Activated effector memory CD4-positive, alpha-beta T cell treated with anti-CD3 and anti-CD28 coated beads, Interleukin-2, amount 50 U/mL, for 16 hours (primary cell): ENCODE measurements around the gene FGF2.
"Not testable (repeated sequence)": the region's sequence is repeated elsewhere in the genome, so short reads cannot be mapped to it uniquely, and the experiment has no call there.

Experiments used
- DNase-seq: peaks from one replicate; pipeline ENCODE4 v3.0.0-alpha.2; 2020

The FGF2 gene

DNA sequence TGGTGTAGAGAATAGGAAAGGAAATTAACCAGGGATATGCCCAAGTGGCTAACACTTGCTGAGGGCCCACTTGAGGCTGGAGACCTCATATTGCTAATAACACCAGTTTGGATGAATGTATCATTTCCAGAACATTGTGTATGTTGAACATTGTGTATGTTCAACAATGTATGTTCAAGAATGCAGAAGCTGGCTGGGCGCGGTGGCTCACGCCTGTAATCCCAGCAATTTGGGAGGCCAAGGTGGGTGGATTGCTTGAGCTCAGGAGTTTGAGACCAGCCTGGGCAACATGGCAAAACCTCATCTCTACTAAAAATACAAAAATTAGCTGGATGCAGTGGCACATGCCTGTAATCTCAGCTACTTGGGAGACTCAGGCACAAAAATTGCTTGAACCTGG, 23.2 kb downstream of the FGF2 start:
- not testable (repeated sequence) for DNase-seq

DNA sequence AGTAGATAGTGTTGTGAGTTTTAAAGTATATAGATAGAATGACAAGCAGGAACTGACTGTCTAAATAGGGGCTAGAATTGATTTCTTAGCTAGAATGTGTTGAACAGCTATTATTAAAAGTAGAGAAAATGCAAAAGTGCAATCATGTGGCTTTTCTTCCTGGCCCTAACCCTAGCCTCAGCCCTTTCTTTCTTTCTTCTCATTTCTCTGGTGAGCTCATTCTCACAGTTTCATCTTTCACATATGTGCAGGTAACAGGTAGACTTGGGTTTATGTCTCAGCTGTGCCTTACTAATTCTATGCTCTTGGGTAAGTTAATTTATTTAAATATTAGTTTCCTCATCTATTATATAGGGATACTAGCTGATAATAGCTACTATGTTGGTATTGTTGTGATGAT, 24.9 kb downstream of the FGF2 start:
- DNase-seq, result no peak

DNA sequence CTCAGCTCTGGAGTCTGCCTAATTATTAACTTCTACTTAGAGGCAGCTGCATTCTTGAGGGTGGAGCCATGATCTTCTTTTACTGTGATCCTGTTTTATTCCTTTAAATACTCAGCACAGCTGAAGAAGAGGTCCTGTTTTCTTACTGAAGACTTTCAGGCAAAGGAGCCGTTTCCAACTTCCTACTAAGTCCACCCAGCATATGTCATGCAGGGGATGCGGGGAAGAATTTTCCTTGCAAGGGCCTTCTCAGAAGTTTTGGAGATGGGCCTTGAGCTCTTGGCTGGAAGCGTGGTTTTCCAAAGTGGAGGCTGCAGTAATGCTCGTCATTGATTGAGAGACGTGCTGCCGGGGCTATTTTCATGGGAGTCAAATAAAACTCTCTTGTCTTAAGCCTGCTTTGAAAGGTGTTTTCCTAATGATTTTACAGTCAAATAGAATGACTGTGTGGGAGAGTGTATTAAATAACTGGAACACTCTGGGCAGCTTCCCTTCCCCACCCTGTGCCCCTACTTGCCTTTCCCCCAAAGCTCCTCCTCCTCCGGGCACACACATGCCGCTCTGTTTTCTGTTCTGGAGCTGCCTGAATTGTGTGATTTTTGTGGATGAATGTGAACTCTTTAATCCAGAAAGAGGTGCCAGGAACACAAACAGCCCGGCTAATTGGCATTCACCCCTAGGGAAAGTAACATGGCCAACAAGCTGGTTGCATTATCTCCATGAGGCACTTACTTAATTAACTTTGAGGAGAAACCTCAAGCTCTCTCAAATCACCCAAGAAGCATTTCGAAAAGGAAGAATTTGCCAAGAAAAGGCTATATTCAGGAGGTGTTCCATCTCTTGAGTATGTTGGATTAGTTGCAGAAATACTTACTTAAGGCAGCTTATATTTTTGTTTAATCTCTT, 28.1 kb downstream of the FGF2 start:
- DNase-seq, result no peak

DNA sequence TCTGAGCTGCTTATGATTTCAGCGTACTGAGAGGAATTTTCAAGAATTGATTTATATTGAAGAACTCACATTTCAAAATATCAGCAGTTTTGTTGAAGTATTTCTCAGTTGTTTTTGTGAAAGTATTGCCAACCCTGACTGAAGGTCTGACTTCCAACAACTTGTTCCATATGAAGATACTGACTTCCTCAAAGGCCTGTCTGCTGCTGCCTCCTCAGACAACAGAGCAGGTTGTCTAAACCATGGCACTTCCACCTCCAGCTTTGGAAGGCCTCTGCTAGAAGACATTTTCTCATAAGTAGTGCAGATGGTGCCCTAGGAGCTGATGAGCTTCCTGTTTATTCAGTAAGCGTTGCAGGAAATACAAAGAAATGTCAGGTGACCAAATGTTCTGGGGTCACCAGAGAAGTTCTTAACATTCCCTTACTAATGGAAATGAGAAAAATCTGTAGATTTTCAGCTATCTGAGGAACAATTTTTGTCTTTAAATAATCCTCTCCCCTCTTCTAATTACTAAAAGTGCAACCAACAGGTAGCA, 28.8 kb downstream of the FGF2 start:
- DNase-seq, result no peak

DNA sequence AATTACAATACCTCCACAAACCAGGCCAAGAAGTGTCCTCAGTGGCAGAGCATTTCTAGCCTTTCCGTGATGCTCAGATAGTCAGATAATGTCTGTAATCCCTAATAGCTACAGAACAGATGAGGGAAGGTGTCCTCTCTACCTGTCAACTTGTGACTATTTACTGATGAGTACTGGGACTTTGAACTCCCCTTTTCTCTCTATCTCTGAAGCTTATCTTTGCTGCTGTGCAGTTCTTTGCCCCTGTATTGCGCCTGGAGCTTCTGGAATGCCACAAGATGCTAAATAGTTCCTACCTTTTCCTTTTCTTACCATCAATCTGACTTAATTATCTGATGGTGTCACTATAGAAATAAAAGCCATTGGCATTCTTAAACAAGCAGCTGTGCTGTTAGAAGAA, 30.5 kb downstream of the FGF2 start:
- no peak for DNase-seq

DNA sequence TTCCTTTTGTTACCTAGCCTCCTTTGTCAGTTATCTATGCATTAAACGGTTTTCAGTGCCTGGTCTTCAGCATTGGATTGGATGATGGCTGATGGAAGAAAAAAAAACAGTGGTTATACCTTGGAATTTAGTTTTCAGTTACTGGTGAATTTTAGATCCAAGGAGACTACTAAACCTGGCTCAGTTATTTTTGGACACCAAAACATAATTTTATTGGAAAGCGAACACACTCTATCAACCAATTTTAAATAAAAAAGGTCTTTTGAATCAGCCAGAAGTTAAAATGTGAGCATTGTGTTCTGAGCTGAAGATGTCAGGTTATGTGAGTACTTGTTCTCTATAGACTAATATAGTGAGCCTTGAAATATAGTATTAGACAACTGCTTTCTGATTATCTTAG, 32.1 kb downstream of the FGF2 start:
- no peak for DNase-seq

DNA sequence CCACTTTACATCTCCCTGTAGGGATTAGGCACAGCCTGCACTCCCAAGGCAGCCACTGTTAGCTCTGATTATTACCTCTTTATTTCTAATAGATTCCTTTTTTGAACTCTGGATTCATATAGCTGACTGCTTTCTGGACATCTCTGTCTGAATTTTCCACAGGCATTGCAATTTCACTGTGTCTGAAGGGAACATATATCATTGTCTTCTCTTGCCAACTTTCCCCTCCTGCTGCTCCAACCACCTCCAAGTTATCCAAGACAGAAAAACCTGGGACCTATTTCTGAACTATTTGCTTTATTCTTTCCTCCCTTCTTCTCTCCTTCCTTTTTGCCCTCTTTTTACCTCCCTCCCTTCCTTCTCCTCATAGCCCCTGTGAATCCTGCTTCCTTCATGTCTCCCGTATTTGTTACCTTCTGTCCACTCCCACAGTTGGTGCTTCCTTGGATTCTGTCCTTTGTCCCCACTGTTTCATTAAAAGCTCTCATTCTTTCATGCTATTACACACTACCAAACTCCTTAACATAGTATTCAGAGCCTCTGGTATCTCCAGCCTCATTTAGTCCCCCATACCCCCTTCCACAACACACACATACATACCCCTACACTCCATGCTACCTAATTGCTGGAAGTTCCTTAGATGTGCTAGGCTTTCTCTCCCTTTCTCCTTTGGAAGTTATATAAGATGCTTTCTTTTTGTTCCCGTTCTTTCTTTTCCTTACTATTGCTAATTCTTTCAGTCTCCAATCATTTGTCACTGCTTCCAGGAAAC, 34.7 kb downstream of the FGF2 start:
- no peak for DNase-seq

DNA sequence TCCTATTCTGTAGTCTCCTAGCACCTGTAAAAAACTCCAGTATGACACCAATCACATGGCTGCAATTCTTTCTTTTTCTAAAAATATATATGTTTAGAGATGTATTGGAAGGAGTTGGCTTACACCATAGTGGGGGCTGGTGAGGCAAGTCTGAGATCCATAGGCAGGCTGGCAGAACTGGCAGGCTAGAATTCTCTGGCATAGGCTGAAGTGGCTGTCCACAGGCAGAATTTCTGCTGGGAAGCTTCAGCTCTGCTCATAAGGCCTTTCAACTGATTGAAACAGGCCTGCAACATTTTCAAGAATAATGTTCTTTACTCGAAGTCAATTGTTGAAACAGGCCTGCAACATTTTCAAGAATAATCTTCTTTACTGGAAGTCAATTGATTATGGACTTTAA, 37.0 kb downstream of the FGF2 start:
- no peak for DNase-seq

DNA sequence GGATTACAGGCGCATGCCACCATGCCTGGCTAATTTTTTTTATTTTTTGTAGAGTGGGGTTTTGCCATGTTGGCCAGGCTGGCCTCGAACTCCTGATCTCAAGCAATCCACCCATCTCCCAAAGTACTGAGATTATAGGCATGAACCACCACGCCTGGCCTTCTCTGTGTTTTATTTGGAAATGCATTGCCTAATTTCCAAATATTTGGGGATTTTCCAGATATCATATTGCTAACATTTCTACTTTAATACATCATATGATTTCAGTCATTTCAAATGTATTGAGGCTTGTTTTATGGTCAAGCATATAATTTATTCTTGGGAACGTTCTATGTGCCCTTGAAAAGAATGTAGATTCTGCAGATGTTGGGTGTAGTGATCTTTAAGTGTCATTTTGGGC, 38.8 kb downstream of the FGF2 start:
- DNase-seq, result no peak

DNA sequence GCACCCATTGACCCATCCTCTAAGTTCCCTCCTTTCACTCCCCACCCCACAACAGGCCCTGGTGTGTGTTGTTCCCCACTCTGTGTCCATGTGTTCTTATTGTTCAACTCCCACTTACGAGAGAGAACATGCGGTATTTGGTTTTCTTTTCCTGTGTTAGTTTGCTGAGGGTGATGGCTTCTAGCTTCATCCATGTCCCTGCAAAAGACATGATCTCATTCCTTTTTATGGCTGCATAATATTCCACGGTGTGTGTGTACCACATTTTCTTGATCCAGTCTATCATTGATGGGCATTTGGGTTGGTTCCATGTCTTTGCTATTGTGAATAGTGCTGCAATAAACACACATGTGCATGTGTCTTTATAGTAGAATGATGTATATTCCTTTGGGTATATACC, 41.6 kb downstream of the FGF2 start:
- not testable (repeated sequence) for DNase-seq

DNA sequence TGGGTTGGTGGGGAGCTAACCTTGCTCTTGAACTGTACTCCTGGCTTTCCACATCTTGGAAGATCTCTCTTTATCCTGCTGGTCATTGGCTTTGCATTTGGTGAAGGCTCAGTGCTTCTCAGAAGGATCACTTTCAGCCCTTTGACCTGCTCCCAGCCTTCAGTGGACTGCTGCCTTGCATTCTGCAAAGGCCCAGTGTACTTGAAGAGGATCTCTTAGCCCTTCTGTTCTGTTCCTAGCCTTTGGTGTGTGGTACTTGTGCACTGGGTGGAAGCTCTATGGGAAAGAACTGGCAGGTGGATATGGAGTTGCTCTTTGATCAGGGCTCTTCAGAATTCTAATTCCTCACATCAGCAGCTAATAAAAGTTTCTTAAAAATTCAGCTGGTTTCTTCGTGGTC, 46.5 kb downstream of the FGF2 start:
- no peak for DNase-seq

DNA sequence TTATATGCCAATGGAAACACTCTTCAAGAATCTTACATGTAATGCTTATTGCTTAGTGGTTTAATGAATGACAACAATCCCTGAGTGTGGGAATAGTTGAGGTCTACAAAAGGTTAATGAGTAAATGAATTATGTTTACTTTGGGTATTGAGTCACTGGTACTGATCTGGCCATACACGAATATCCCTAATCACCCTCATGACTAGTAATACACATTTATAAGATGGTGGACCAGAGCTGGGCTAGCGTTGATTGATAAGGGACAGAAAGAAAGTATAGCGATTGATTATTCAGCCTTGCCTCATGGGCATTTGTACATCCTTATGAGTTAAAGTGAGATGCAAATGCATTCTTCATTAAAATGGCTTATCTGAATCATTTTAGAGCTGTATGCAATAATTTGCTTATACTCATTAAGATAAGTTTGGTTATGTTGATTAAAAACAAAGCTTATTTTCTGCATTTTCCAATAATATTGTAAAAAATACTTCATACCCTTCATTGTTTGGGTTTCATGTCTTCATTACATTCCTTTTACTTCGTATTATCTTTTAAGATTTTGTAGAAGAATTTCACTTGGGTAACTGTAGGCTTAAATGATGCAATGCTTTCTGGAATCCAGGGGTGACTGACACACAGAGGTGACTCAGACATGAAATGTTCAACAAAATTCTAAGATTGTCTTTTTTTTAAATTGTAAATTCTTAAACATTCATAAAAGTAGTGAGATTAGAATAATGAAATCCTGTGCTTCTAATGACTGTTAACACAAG, 47.4 kb downstream of the FGF2 start:
- DNase-seq, result no peak

DNA sequence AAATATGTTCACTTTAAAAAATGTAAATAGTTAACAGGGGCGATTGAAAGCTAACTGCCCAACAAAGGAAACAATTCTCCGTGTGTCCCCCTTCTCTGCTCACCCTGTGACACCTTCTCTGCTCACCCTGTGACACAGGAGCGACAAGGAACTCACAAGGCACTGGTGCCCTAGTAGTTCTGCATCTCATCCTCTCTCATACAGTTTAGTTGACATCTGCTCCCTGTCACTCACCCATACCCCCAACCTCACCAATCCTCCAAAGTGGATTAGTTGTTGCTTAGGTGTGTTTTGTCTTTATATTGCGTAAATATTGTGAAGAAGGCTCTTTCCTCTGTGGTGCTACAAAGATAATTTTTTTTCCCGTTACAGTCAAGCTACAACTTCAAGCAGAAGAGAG, 49.3 kb downstream of the FGF2 start:
- DNase-seq, result no peak

DNA sequence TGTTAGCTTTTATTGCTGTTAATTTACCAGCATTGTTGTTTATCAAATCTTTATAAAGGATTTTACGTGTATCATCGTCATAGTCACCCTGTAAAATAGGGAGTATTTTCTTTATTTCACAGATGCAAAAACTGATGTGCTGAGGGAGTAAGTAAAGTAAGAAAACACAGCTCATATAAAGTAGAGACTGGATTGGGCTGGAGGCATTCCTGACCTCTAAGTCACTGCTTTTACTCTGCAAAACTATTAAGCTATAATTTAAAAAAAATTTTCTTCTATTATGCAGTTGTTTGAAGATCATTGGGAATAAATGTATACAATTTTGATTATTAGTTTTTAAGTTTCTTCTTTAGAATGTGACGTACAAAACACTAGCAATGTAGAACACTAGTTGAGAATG, 49.8 kb downstream of the FGF2 start:
- no peak for DNase-seq

DNA sequence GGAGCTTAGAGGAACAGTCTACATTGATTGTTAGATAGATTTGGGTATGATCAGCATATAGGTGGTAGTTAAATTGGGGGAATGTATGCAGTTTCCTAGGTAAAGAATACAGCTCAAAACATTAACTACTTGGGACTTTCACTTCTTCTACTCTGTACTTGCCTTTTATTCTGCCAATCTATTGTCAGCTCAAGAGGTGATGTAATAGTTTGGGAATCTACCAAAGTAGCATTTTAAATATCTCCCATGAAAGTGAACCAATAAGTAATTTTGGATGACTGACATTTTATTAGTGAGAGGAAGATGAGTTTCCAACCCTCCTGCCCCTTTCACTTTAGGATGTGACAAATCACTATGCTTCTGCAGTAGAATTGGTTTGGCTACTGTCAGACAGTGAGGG, 52.4 kb downstream of the FGF2 start:
- no peak for DNase-seq

DNA sequence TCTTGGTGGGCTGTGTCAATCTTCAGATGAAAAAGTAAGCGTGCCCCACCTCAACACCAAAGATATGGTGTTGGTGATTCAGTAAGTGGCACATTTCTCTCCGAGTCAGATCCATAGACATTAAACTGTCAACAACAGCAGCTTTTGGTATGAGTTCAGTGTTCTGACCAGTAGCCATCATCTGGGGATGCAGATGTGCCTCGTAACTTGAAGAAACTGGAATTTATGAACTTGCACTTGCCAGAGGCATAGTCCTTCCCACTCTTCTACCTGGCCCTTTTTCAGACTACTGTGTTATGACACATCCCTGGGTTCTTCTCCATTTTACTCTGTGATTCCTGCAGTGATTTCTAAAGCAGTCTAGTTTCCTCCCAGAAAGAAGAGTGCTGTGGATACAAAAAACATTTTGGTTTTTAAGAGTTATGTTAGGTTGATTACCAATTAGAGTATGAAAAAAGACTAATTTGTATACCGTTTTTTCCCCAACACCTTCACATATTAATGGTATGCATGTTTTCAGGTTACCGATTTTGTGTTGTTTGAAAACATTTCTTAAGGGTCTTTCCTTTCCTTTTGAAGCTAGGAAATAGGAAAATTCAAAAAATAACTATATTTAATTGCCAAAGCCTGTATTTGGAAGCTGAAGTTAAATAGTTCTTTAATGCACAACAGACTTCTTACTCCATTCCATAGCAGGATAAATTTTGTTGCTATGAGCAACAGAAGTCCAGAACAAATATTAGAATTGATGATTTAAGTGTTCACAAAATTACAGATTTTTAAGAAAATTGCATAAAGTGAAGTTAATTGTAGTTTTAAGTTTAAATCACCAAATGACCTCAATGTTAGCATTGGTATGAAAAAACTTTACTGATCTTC, 56.5 kb downstream of the FGF2 start:
- DNase-seq, result no peak

DNA sequence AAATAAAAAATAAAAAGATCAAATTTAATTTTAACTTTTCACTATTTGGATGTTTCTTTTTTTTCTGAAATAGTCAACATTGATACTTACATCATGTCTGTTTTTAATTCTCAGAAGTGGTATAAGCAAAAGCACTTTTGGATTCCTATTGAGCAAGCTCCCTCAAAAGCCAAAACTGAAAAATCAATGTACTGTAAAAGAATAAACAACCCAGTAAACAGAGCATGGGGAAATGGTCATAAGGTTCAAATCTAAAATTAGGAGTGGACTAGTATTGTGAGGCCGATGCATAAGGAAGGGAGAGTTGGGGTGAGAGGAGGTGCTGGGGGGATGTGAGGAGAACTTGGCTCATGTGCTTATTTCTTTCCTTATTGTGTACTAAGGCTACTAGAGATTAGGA, 57.9 kb downstream of the FGF2 start:
- DNase-seq, result no peak

DNA sequence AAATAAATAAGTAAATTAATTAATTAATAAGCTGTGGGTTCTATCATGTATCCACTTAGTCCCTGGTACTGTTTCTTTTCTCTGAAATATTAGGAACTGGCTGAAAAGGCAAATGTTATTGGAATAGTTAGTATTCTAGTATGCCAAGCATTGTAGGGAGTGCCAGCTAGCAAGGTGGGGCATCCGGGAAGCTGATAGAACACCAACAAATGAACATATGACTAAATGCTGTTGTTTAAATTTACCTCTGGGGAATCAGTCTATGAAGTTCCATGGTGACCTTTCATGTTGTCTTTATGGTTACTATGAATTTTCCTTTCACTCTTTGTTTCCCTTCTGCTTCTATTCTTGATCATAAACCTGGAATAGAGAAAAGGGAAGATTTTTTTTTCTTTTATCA, 63.1 kb downstream of the FGF2 start:
- DNase-seq, result no peak

DNA sequence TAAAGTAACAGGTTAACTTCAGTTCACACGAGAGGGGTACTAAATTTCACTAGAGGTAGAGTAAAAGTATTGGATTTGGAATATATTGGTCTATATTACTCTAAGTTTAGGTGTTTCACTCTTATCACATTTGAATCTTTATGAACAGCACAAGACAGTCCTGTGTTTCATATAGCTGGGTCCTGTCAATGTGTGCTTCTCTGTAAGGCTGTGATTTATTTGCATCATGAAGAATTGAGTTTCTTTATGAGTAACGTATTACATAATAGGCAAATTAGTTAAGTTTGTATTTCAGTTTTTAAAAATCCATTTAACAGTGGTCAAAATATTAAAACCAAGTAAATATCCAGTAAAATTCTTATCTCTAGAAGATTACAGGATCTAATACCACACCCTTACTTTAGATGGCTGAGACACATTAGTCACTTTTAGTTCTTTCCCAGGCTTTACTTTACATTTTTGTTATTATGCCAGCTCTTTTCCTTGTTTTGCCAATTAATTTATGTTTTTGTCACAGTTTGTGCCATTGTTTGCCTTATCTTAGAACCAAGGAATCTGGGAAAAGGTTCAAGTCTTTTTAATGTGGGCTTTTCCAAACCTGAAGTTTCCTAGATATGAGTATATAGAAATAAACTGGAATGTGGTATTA, 63.6 kb downstream of the FGF2 start:
- DNase-seq, result no peak

DNA sequence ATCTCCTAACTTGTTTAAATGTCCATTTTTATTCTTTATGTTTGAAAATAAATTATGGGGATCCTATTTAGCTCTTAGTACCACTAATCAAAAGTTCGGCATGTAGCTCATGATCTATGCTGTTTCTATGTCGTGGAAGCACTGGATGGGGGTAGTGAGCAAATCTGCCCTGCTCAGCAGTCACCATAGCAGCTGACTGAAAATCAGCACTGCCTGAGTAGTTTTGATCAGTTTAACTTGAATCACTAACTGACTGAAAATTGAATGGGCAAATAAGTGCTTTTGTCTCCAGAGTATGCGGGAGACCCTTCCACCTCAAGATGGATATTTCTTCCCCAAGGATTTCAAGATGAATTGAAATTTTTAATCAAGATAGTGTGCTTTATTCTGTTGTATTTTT, 68.2 kb downstream of the FGF2 start:
- no peak for DNase-seq

DNA sequence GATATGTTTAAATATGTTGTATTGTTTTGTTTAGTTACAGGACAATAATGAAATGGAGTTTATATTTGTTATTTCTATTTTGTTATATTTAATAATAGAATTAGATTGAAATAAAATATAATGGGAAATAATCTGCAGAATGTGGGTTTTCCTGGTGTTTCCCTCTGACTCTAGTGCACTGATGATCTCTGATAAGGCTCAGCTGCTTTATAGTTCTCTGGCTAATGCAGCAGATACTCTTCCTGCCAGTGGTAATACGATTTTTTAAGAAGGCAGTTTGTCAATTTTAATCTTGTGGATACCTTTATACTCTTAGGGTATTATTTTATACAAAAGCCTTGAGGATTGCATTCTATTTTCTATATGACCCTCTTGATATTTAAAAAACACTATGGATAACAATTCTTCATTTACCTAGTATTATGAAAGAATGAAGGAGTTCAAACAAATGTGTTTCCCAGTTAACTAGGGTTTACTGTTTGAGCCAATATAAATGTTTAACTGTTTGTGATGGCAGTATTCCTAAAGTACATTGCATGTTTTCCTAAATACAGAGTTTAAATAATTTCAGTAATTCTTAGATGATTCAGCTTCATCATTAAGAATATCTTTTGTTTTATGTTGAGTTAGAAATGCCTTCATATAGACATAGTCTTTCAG, 68.8 kb downstream of the FGF2 start:
- DNase-seq, result no peak
